ENCODE measurements around the gene SFSWAP. TPM values are rescaled to one million over a fixed set of nuclear protein-coding genes. Genes with fewer than 3 reads are reported as not detected.

SFSWAP gene
- polyA plus RNA-seq, 2 of the 4 experiments (the other 2 are of a cell fraction): 21.8 to 23.5 TPM

GRCh38 chr12:131835616-131836171 is 124.8 kb downstream of the SFSWAP start:
- WGBS (ENCODE audit: missing lambda C conversion rate): 81% methylated on average over 7 of the region's 7 CpGs
- Histone ChIP-seq H3K4me2 (no peak overlapping the region), H3K4me3 (no peak overlapping the region), H3K4me1 (peaks cover 22% of the 10 kb centered on the region; the same call in 2 of the 3 replicates), H3K27ac (no peak overlapping the region), H3K9me3 (no peaks in the 10 kb centered on the region)
- TF ChIP-seq NR3C1 (IDR thresholded peaks at IDR 0.05) (no peak), HOXB5 (CRISPR knock-in tag; IDR thresholded peaks at IDR 0.05) (no peak), MYC (IDR thresholded peaks at IDR 0.05; ENCODE audit: borderline replicate concordance, low read length) (no peak), ZFP36 (IDR thresholded peaks at IDR 0.05; ENCODE audit: borderline replicate concordance, partially characterized antibody) (peak; percentile 93), KDM1A (IDR thresholded peaks at IDR 0.05; ENCODE audit: low read depth) (no peak), HOXA7 (CRISPR knock-in tag; IDR thresholded peaks at IDR 0.05) (no peak), PHF8 (IDR thresholded peaks at IDR 0.05; ENCODE audit: borderline replicate concordance, low read depth) (no peak), NFE2L2 (conservative IDR thresholded peaks at IDR 0.05; ENCODE audit: low read length) (no peak), BHLHE40 (IDR thresholded peaks at IDR 0.05; ENCODE audit: low read depth, low read length) (no peak)
- DNase-seq (ENCODE audit: low read depth in 1 of 2, low spot score in 1 of 2): no peak
- ChIA-PET POLR2A (interaction anchor here (0.7 kb wide), 1 partner anchor 93 kb away, joined by 5 read pairs; no protein-coding TSS in a partner anchor), CTCF (interaction anchor here (0.6 to 3.1 kb wide), 14 partner anchors 15 to 919 kb away, joined by 3 to 20 read pairs (median 4); partner anchors contain the start of gene EP400)
- FAIRE-seq: no peak
- ATAC-seq: no peak

GRCh38 chr12:131836193-131836592 is 125.3 kb downstream of the SFSWAP start:
- FAIRE-seq (no peak), ATAC-seq (no peak)
- POLR2A ChIA-PET: interaction anchor here (0.7 kb wide), 1 partner anchor 93 kb away, joined by 5 read pairs; no protein-coding TSS in a partner anchor

GRCh38 chr12:131836714-131837397 is 126.0 kb downstream of the SFSWAP start:
- no peak for DNase-seq (ENCODE audit: low read depth in 1 of 2, low spot score in 1 of 2)
- ChIA-PET CTCF (interaction anchor here (0.6 to 3.1 kb wide), 11 partner anchors 14 to 732 kb away, joined by 3 to 20 read pairs (median 3); partner anchors contain the start of gene EP400), POLR2A (no interaction called here)
- Histone ChIP-seq H3K4me1 (peaks cover 22% of the 10 kb centered on the region; the same call in 2 of the 3 replicates), H3K9me3 (no peaks in the 10 kb centered on the region), H3K27ac (no peak overlapping the region), H3K4me2 (no peak overlapping the region), H3K4me3 (no peak overlapping the region)
- ATAC-seq: no peak
- no peak for FAIRE-seq
- 89% methylated on average over 12 of the region's 13 CpGs for WGBS (ENCODE audit: missing lambda C conversion rate)
- TF ChIP-seq HES2 (IDR thresholded peaks at IDR 0.05) (no peak), EP300 (IDR thresholded peaks at IDR 0.05) (no peak), ELK1 (IDR thresholded peaks at IDR 0.05; ENCODE audit: low read depth, low read length) (no peak), ZC3H11A (IDR thresholded peaks at IDR 0.05) (no peak), SMC3 (IDR thresholded peaks at IDR 0.05) (no peak), RFX5 (IDR thresholded peaks at IDR 0.05) (no peak), RARB (CRISPR knock-in tag; IDR thresholded peaks at IDR 0.05) (no peak), MYC (IDR thresholded peaks at IDR 0.05; ENCODE audit: borderline replicate concordance, low read length) (no peak), EHF (CRISPR knock-in tag; IDR thresholded peaks at IDR 0.05) (no peak)

More at GRCh38 chr12:131836193-131836592, 125.3 kb downstream of the SFSWAP start:
- DNase-seq (ENCODE audit: low read depth in 1 of 2, low spot score in 1 of 2): no peak
- Histone ChIP-seq H3K4me3 (no peak overlapping the region), H3K9me3 (no peaks in the 10 kb centered on the region), H3K4me1 (peaks cover 22% of the 10 kb centered on the region; the same call in 2 of the 3 replicates), H3K27ac (no peak overlapping the region), H3K4me2 (no peak overlapping the region)
- CTCF ChIA-PET: interaction anchor here (0.6 to 3.1 kb wide), 13 partner anchors 14 to 919 kb away, joined by 3 to 20 read pairs (median 4); partner anchors contain the start of gene EP400
- 64% methylated on average over 3 of the region's 3 CpGs for WGBS (ENCODE audit: missing lambda C conversion rate)
- TF ChIP-seq CTCF (IDR thresholded peaks at IDR 0.05) (peak; percentile 52), RCOR1 (IDR thresholded peaks at IDR 0.05; ENCODE audit: low read depth, low read length) (no peak), JUN (IDR thresholded peaks at IDR 0.05) (no peak), CHD4 (IDR thresholded peaks at IDR 0.05; ENCODE audit: borderline replicate concordance) (no peak), TFCP2L1 (CRISPR knock-in tag; IDR thresholded peaks at IDR 0.05) (no peak), NR3C1 (IDR thresholded peaks at IDR 0.05) (no peak), MYC (IDR thresholded peaks at IDR 0.05; ENCODE audit: borderline replicate concordance, low read length) (no peak), JUNB (IDR thresholded peaks at IDR 0.05) (no peak), FOSB (CRISPR knock-in tag; IDR thresholded peaks at IDR 0.05) (no peak), ESRRA (IDR thresholded peaks at IDR 0.05; ENCODE audit: borderline replicate concordance, low read length) (no peak), CBX8 (IDR thresholded peaks at IDR 0.05) (no peak), FOXS1 (CRISPR knock-in tag; IDR thresholded peaks at IDR 0.05) (no peak), GATA3 (IDR thresholded peaks at IDR 0.05; ENCODE audit: borderline replicate concordance) (no peak), RAD21 (conservative IDR thresholded peaks at IDR 0.05 in 1 of 2, IDR thresholded peaks at IDR 0.05 in 1 of 2) (peak; percentile 46 to 61; a peak in 4 of 5 replicates), SMC3 (IDR thresholded peaks at IDR 0.05) (peak; percentile 62), RARB (CRISPR knock-in tag; IDR thresholded peaks at IDR 0.05) (no peak), EHF (CRISPR knock-in tag; IDR thresholded peaks at IDR 0.05) (no peak), HOXA7 (CRISPR knock-in tag; IDR thresholded peaks at IDR 0.05) (no peak), POLR2AphosphoS2 (conservative IDR thresholded peaks at IDR 0.05; ENCODE audit: low read length) (no peak)

All from A549 (cell line).